Measurements from ENCODE around the gene P2RY1.
"Not testable (repeated sequence)": the region's sequence is repeated elsewhere in the genome, so short reads cannot be mapped to it uniquely, and the experiment has no call there.

Gene P2RY1

DNA sequence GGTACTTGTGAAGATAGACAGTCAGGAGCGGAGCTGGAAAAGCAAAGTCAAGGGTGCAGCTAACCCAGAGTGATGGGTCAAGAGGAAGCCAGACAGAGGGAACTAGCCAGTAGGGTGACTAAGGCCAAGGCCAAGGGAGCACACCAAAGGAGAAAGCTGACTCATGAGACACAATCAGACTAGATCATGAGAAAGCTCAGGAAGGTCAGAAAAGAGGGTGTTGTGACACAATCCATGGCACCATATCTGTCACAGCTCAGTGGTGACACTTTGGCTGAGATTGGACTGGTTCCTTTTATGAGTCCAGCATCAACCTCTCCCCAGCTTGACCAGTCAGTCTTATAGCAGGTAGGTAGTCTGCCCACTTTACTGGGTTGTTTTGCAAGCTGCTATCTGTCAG is 22.2 kb downstream of the P2RY1 start:
- Histone ChIP-seq H3K27ac (ENCODE audit: insufficient read depth, low read depth, low read length, poor library complexity, severe bottlenecking) (no peak overlapping the region), H3K36me3 (ENCODE audit: control insufficient read depth, insufficient read depth, low read length) (no peaks in the 10 kb centered on the region), H3K9me3 (ENCODE audit: control insufficient read depth, low read length) (no peaks in the 10 kb centered on the region), H3K4me3 (ENCODE audit: insufficient read depth, low read depth, low read length) (no peak overlapping the region), H3K27me3 (ENCODE audit: control insufficient read depth, insufficient read depth, low read length, poor library complexity, severe bottlenecking) (no peaks in the 10 kb centered on the region), H3K4me1 (ENCODE audit: control insufficient read depth, insufficient read depth, low read length) (no peaks in the 10 kb centered on the region)
- WGBS, 2 experiments: 92 to 96% methylated on average over 1 of the region's 1 CpG

GRCh38 chr3:152858170-152858800 is 23.4 kb downstream of the P2RY1 start:
- Histone ChIP-seq H3K27ac (ENCODE audit: insufficient read depth, low read depth, low read length, poor library complexity, severe bottlenecking) (no peak overlapping the region), H3K4me1 (ENCODE audit: control insufficient read depth, insufficient read depth, low read length) (no peaks in the 10 kb centered on the region), H3K9me3 (ENCODE audit: control insufficient read depth, low read length) (no peaks in the 10 kb centered on the region), H3K36me3 (ENCODE audit: control insufficient read depth, insufficient read depth, low read length) (no peaks in the 10 kb centered on the region), H3K4me3 (ENCODE audit: insufficient read depth, low read depth, low read length) (no peak overlapping the region), H3K27me3 (ENCODE audit: control insufficient read depth, insufficient read depth, low read length, poor library complexity, severe bottlenecking) (no peaks in the 10 kb centered on the region)
- 91 to 94% methylated on average over 2 to 4 of the region's 4 CpGs for WGBS, 2 experiments

DNA sequence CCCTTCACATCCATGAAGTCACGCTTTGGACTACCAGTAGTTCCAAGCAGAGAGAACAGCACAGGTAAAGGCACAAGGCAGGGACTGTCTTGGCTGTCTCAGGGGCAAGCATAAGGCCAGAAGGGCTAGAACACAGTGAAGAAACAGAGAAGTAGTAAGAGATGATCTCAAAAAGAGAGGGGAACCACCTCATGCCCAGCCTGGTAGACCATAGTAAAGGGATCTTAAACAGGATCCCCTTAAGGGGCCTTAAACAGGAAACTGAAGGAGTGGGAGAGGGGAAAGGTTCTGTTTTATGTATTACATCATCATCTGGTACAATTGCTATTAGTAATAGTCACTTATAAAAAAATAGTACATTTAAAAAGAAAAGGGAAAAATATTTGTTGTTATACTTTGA is 25.8 kb downstream of the P2RY1 start:
- WGBS, 2 experiments: 86 to 95% methylated on average over 1 of the region's 1 CpG
- H3K9me3 ChIP-seq (ENCODE audit: control insufficient read depth, low read length): no peaks in the 10 kb centered on the region
- no peak overlapping the region for H3K4me3 ChIP-seq (ENCODE audit: insufficient read depth, low read depth, low read length)
- H3K27me3 ChIP-seq (ENCODE audit: control insufficient read depth, insufficient read depth, low read length, poor library complexity, severe bottlenecking): no peaks in the 10 kb centered on the region
- H3K27ac ChIP-seq (ENCODE audit: insufficient read depth, low read depth, low read length, poor library complexity, severe bottlenecking): no peak overlapping the region
- H3K36me3 ChIP-seq (ENCODE audit: control insufficient read depth, insufficient read depth, low read length): no peaks in the 10 kb centered on the region
- no peaks in the 10 kb centered on the region for H3K4me1 ChIP-seq (ENCODE audit: control insufficient read depth, insufficient read depth, low read length)

- no peaks in the 10 kb centered on the region for H3K36me3 ChIP-seq (ENCODE audit: control insufficient read depth, insufficient read depth, low read length)
- H3K9me3 ChIP-seq (ENCODE audit: control insufficient read depth, low read length): no peaks in the 10 kb centered on the region
- H3K27ac ChIP-seq (ENCODE audit: insufficient read depth, low read depth, low read length, poor library complexity, severe bottlenecking): no peak overlapping the region
- H3K27me3 ChIP-seq (ENCODE audit: control insufficient read depth, insufficient read depth, low read length, poor library complexity, severe bottlenecking): no peaks in the 10 kb centered on the region
- no peaks in the 10 kb centered on the region for H3K4me1 ChIP-seq (ENCODE audit: control insufficient read depth, insufficient read depth, low read length)
- H3K4me3 ChIP-seq (ENCODE audit: insufficient read depth, low read depth, low read length): no peak overlapping the region
Measured at GRCh38 chr3:152865668-152866245, 30.8 kb downstream of the P2RY1 start.

GRCh38 chr3:152870027-152870426 is 35.1 kb downstream of the P2RY1 start:
- WGBS, 2 experiments: 92 to 94% methylated on average over 5 of the region's 5 CpGs
- Histone ChIP-seq H3K27ac (ENCODE audit: insufficient read depth, low read depth, low read length, poor library complexity, severe bottlenecking) (no peak overlapping the region), H3K9me3 (ENCODE audit: control insufficient read depth, low read length) (no peaks in the 10 kb centered on the region)

GRCh38 chr3:152873314-152873713 is 38.4 kb downstream of the P2RY1 start:
- not testable (repeated sequence) for H3K27ac ChIP-seq (ENCODE audit: insufficient read depth, low read depth, low read length, poor library complexity, severe bottlenecking); H3K9me3 ChIP-seq (ENCODE audit: control insufficient read depth, low read length); H3K27me3 ChIP-seq (ENCODE audit: control insufficient read depth, insufficient read depth, low read length, poor library complexity, severe bottlenecking); H3K36me3 ChIP-seq (ENCODE audit: control insufficient read depth, insufficient read depth, low read length); H3K4me1 ChIP-seq (ENCODE audit: control insufficient read depth, insufficient read depth, low read length); H3K4me3 ChIP-seq (ENCODE audit: insufficient read depth, low read depth, low read length)

More at GRCh38 chr3:152870027-152870426, 35.1 kb downstream of the P2RY1 start:
- Histone ChIP-seq H3K36me3 (ENCODE audit: control insufficient read depth, insufficient read depth, low read length) (no peaks in the 10 kb centered on the region), H3K4me3 (ENCODE audit: insufficient read depth, low read depth, low read length) (no peak overlapping the region), H3K4me1 (ENCODE audit: control insufficient read depth, insufficient read depth, low read length) (no peaks in the 10 kb centered on the region), H3K27me3 (ENCODE audit: control insufficient read depth, insufficient read depth, low read length, poor library complexity, severe bottlenecking) (no peaks in the 10 kb centered on the region)

DNA sequence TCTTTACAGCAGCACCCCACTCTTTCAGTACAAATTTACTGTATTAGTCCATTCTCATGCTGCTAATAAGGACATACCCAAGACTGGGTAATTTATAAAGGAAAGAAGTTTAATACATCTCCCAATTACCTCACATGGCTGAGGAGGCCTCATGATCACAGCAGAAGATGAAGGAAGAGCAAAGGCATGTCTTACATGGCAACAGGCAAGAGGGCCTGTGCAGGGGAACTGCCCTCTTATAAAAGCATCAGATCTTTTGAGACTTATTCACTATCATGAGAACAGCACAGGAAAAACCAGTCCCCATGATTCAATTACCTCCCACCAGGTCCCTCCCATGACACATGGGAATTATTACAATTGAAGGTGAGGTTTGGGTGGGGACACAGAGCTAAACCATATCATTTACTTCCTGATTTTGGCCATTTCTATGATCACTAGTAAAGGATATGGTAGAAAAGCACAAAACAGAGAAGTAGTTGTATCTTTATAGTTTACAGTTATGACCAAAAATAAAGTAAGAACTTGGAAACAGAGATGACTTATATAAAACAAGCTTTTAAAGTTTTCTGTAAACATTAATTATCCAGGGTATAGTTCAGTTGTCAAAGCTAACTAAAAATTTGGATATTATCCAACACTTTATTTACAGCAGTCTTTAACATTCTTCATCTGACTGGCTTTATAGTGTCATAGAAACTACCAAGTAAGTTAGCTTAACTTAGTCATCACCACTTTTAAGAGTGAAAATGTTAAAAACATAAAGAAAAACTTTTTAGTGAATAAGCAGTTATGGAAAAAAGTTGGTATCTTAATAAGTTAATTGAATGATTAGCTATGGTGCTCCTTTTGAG is 40.2 kb downstream of the P2RY1 start:
- Histone ChIP-seq H3K27me3 (ENCODE audit: control insufficient read depth, insufficient read depth, low read length, poor library complexity, severe bottlenecking) (no peaks in the 10 kb centered on the region), H3K9me3 (ENCODE audit: control insufficient read depth, low read length) (no peaks in the 10 kb centered on the region), H3K4me3 (ENCODE audit: insufficient read depth, low read depth, low read length) (no peak overlapping the region), H3K4me1 (ENCODE audit: control insufficient read depth, insufficient read depth, low read length) (no peaks in the 10 kb centered on the region), H3K27ac (ENCODE audit: insufficient read depth, low read depth, low read length, poor library complexity, severe bottlenecking) (no peak overlapping the region), H3K36me3 (ENCODE audit: control insufficient read depth, insufficient read depth, low read length) (no peaks in the 10 kb centered on the region)

GRCh38 chr3:152879130-152879789 is 44.3 kb downstream of the P2RY1 start:
- Histone ChIP-seq H3K9me3 (ENCODE audit: control insufficient read depth, low read length) (no peaks in the 10 kb centered on the region), H3K4me1 (ENCODE audit: control insufficient read depth, insufficient read depth, low read length) (no peaks in the 10 kb centered on the region), H3K27ac (ENCODE audit: insufficient read depth, low read depth, low read length, poor library complexity, severe bottlenecking) (no peak overlapping the region), H3K27me3 (ENCODE audit: control insufficient read depth, insufficient read depth, low read length, poor library complexity, severe bottlenecking) (no peaks in the 10 kb centered on the region), H3K4me3 (ENCODE audit: insufficient read depth, low read depth, low read length) (no peak overlapping the region), H3K36me3 (ENCODE audit: control insufficient read depth, insufficient read depth, low read length) (no peaks in the 10 kb centered on the region)
- 94 to 95% methylated on average over 6 to 8 of the region's 8 CpGs for WGBS, 2 experiments

DNA sequence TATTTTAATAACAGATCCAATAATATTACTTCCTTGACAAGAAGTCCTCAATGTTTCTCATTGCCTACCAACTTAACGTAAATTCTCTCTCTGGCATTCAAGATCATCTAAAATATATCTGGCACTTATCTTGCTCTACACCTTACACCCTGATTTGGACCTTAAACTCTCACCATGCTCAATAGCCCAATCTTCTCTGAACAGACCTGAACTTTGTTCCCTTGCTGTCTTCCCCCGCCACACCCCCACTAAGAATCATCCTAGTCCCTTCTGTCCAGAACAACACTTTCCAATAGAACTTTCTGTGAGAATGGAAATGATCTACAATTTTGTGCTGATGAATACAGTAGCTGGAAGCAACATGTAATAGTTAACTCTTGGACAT is 44.9 kb downstream of the P2RY1 start:
- no peaks in the 10 kb centered on the region for H3K27me3 ChIP-seq (ENCODE audit: control insufficient read depth, insufficient read depth, low read length, poor library complexity, severe bottlenecking)
- H3K4me1 ChIP-seq (ENCODE audit: control insufficient read depth, insufficient read depth, low read length): no peaks in the 10 kb centered on the region
- H3K4me3 ChIP-seq (ENCODE audit: insufficient read depth, low read depth, low read length): no peak overlapping the region
- no peaks in the 10 kb centered on the region for H3K36me3 ChIP-seq (ENCODE audit: control insufficient read depth, insufficient read depth, low read length)
- 94 to 96% methylated on average over 2 of the region's 2 CpGs for WGBS, 2 experiments
- no peaks in the 10 kb centered on the region for H3K9me3 ChIP-seq (ENCODE audit: control insufficient read depth, low read length)
- H3K27ac ChIP-seq (ENCODE audit: insufficient read depth, low read depth, low read length, poor library complexity, severe bottlenecking): no peak overlapping the region

DNA sequence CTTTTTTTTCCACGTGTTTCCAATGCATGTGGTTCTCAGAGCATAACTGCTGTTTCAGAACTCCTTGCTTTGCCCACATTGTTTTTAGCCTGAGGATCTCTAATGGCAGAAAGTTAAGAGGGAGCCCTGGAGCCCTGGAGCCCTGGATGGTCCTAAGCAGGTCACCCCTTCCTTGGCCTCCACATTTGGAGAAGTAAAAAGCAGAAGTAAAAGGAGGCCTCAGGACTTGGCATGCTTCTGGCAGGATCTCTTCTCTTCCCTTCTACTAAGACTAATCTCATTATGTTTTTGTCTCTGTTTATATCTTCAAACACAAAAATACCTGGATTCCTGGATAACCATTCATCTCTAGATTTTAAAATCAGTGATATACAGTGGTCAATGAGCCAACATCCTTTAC is 50.1 kb downstream of the P2RY1 start:
- Histone ChIP-seq H3K4me3 (ENCODE audit: insufficient read depth, low read depth, low read length) (no peak overlapping the region), H3K27me3 (ENCODE audit: control insufficient read depth, insufficient read depth, low read length, poor library complexity, severe bottlenecking) (no peaks in the 10 kb centered on the region), H3K4me1 (ENCODE audit: control insufficient read depth, insufficient read depth, low read length) (no peaks in the 10 kb centered on the region), H3K9me3 (ENCODE audit: control insufficient read depth, low read length) (no peaks in the 10 kb centered on the region), H3K36me3 (ENCODE audit: control insufficient read depth, insufficient read depth, low read length) (no peaks in the 10 kb centered on the region), H3K27ac (ENCODE audit: insufficient read depth, low read depth, low read length, poor library complexity, severe bottlenecking) (no peak overlapping the region)
- WGBS, 2 experiments: 94 to 96% methylated on average over 1 of the region's 1 CpG

Data from ectodermal cell (in vitro differentiated cells).